Suppressor macrophage treated with lipopolysaccharide for 1 hour (primary cell): ENCODE data around the gene MAGEA1.
"Not testable (repeated sequence)": the region's sequence is repeated elsewhere in the genome, so short reads cannot be mapped to it uniquely, and the experiment has no call there.

Source experiments
- DNase-seq, 3 donors: peaks; one replicate each; pipeline ENCODE4 v3.0.0-alpha.2; 2020 to 2022

The MAGEA1 gene

DNA sequence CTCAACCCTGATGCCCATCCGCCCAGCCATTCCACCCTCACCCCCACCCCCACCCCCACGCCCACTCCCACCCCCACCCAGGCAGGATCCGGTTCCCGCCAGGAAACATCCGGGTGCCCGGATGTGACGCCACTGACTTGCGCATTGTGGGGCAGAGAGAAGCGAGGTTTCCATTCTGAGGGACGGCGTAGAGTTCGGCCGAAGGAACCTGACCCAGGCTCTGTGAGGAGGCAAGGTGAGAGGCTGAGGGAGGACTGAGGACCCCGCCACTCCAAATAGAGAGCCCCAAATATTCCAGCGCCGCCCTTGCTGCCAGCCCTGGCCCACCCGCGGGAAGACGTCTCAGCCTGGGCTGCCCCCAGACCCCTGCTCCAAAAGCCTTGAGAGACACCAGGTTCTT lies at the start of gene MAGEA1:
Gene MAGEA1 (plus strand): TSS at position 154 of the 400 bp plus-strand sequence. CDS start 3,106 bp downstream, outside the sequence.
- DNase-seq: no peak

- DNase-seq: not testable (repeated sequence)
These were observed 46.2 kb upstream of the MAGEA1 start for GRCh38 chrX:153132924-153133323.

DNA sequence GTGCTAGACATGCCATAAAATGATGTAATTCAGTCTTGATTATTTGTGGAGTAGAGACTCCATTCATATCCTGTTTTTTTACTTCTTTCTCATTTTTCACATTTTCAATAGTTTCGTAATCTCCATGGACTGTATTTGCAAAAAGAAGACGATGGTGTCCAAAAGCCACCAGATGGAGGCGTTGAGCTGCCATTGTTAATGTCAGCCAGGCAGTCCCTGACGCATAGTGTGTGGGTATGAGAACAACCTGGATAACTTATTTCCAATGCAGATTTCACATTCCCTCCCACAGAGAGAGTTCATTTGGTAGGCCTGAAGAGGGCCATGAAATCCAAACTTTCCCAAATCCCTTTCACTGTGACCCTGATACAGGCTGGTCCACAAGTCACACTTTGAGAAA lies 40.0 kb upstream of the MAGEA1 start:
- DNase-seq: not testable (repeated sequence)

DNA sequence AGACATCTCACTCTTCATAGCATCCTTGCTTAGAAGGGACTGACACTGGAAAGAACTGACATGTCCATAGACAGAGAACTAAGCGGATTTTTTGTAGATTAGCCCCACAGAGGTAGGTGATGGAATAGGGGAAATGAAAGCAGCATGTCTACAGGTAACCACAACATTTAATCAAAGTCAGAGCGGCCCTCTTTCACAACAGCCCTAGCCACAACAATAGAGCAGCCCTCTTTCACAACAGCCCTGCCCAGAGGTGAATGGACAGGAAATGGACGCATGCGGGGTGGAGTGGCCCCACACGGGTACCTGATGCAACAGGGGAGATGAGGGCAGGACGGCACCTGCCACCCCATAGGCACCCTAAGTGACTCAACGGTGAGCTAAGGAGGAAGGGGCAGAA lies 32.8 kb upstream of the MAGEA1 start:
- not testable (repeated sequence) for DNase-seq

- DNase-seq: no peak
These were observed 25.6 kb upstream of the MAGEA1 start for GRCh38 chrX:153153516-153153915.

DNA sequence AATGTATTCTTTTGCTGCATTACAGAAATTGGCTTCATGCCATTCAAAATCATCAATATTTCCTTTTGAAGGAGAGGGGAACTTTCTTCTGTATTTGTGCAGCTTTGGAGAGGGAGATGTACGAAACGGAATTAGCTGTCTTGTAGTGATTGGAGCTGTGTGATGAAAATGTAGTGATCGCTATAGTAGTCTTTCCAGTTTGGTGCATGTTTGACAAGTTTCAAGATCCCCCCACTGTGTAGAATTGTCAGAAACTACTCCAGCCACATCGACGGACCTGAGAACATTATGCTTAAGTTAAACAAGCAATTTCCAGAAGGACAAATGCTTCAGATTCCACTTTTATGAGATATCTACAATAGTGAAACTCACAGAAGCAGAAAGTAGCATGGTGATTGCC lies 21.6 kb upstream of the MAGEA1 start:
- no peak for DNase-seq

DNA sequence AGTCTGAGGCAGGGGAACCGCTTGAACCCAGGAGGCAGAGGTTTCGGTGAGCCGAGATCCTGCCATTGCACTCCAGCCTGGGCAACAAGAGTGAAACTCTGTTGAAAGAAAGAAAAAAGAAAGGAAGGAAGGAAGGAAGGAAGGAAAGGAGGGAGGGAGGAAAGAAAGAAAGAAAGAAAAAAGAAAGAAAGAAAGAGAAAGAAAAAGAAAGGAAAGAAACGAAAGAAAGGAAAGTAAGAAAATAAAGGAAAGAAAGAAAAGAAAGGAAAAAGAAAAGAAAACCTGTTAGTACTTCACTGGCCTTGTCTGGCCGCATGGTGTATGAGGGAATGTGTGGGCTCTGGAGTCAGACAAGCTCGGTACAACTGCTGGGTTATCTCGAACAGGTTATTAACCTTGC lies 20.8 kb upstream of the MAGEA1 start:
- DNase-seq: no peak

- no peak for DNase-seq
These were observed 17.1 kb upstream of the MAGEA1 start for GRCh38 chrX:153161952-153162351.

GRCh38 chrX:153164733-153165132 lies 14.4 kb upstream of the MAGEA1 start:
- DNase-seq: no peak

GRCh38 chrX:153168423-153168822 lies 10.7 kb upstream of the MAGEA1 start:
- DNase-seq: not testable (repeated sequence)

DNA sequence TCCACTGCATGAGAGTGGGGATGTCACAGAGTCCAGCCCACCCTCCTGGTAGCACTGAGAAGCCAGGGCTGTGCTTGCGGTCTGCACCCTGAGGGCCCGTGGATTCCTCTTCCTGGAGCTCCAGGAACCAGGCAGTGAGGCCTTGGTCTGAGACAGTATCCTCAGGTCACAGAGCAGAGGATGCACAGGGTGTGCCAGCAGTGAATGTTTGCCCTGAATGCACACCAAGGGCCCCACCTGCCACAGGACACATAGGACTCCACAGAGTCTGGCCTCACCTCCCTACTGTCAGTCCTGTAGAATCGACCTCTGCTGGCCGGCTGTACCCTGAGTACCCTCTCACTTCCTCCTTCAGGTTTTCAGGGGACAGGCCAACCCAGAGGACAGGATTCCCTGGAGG lies 2.7 kb downstream of the MAGEA1 start:
- DNase-seq: no peak

GRCh38 chrX:153184787-153185186 lies 5.7 kb downstream of the MAGEA1 start:
- DNase-seq: no peak

DNA sequence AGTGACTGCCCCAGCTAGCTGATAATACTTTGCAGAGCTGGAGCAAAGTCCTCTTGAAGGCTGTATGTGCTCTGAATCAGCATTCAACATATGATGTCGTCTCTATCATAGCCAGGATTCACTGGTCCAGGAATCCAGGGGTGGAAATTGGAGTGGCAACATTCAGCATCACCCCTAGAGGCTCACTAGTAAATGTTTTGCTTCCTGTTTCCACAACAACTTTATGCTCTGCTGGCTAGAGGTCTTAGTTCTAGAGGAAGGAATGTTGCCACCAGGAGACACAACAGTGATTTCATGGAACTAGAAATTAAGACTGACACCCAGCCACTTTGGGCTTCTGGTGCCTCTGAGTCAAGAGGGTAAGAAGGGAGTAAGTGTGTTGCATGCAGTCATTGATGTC lies 11.3 kb downstream of the MAGEA1 start:
- DNase-seq: no peak

DNA sequence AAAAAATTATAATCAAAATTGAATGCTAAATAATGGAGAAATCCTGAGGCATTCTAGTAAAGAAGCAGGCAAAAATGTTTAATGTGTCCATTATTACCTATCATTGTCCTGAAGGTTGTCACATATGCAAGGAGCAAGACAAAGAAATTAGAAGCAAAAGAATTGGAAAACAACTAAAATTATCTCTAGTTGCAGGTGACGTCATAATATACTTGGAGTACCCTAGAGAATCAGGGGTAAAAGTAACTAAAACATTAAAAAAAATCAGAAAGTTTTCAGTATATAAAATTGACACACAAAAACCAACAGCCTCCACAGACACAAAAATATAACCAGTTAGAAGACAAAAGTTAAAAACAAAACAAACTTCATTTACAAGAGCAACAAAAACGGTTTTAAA lies 21.4 kb downstream of the MAGEA1 start:
- DNase-seq: no peak

DNA sequence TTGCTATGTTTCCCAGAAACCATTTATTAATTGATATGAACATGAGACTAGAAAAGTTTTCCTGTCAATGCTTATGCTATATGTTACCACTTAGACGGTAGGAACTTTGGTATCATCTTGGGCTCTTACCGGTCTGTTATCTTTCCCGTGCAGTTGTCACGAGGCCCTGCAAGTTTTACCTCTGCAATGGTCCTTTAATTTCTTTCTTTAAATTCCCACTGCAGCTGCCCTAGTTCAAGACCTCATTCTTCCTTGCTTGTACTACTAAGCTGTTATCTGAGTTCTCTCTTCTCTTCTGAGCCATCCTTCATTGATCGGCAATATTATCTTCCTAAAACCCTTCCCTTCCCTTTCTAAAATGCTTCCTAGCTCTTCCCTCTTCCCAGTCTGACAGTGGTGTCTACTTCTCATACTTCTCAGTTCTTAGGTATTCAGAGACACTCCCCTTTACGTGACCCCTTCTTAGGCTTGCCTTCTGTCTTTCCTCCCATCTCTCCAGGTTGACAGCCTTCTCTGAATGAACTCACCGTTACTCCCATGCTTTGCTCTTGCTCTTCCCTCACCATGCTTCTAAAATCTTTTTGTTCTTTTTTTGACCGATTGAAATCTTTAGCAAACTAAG lies 27.5 kb downstream of the MAGEA1 start:
- DNase-seq: no peak

DNA sequence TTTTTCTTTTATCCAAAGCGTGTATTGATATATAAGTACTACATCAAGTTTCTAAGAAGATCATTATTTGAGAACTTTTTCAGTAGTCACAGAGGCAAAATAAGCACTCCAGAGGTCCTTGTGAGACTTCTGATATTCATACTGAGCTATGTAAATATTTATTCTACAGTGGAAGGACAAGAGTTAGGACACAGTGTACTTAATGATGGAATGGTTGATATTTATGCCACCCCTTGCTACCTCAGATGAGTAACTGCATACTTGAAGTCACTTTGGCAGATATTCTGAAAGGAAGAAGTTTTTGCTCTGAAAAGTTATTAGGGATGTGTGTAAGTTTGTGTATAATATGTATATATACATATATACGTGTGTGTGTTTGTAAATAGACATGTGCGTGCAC lies 30.3 kb downstream of the MAGEA1 start:
- DNase-seq: no peak

GRCh38 chrX:153214934-153215333 lies 35.9 kb downstream of the MAGEA1 start:
- DNase-seq: no peak

DNA sequence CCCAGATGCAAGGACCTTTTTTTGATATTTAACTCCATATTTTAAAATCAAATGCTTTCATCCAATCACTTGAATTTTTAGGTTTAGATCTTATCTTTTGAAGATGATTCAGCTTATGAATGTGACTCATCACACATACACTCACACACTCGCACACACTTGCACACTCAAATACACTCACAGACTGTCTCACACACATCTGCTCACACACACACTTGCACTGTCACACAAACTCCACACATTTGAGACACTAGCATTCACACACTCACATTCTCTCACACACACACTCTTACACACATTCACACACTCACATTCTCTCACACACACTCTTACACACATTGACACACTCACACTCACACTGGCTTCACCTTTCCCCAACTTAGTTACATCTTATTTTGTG lies 37.8 kb downstream of the MAGEA1 start:
- no peak for DNase-seq

DNA sequence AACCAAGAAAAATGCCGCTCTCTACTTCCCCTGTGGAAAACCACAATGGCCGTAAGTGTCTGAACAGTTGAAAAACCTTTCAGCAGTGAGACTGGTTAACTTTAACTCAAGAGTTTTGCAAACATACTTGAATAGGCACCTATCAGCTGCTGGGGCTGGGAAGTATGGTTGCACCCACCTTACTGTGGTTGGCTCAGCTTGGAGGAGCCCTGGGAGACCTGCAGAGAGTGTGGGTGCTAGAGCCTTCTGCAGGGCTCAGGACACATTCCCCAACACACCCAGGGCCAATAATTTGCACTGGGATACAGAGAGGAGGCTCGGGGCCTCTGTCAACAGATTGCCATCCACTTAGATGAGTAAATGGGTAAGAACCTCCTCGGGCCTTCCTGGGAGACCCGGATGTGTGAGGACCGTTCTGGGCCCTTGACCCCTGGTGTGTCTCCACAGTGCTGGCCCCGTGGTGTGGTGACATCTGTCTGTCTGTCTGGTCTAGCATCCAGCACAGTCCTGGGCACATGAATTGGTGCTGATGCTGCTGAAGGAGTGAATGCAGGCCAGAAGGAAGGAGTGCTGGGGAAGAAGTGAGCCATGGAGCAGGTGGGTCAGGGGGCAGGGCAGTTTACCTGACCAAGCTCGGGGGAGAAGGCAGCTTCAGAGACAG lies 46.5 kb downstream of the MAGEA1 start:
- DNase-seq: no peak

DNA sequence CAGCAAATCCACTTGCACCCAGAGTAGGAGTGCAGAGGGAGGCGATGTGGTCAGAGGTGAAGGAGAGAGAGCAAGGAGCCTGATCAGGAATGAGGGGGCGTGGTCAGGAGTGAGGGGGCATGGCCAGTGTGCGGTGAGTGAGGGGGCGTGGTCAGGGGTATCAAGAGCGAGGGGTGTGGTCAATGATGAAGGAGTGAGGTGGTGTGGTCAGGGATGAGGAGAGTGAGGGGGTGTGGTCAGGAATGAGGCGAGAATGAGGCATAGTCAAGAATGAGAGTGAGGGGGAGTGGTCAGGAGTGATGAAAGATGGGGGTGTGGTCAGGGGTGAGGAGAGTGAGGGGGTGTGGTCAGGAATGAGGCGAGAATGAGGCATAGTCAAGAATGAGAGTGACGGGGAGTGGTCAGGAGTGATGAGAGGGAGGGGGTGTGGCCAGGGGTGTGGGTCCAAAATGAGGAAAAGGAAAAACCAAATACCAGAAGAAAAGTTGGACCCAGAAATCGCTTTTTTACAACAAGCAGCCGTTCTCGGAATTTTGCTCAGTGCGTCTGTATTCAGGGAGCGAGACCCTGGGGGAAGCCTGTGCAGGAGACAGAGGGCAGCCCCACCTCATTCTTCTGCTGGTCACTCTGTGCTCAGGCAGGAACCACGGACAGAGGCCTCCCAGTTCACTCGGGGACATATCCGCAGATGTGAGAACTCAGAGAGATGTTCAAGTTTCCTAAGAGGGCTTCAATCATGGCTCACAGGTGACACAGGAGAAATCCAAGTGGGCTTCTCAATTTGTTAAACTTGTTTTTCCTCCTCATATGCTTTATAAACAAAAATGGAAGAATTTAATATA lies 47.5 kb downstream of the MAGEA1 start:
- peak; percentile 64 to 71 (median 64) for DNase-seq
